GM23338 (cell line): ENCODE results near the gene DRC1. TPM values are rescaled to one million over a fixed set of nuclear protein-coding genes. Genes with fewer than 3 reads are reported as not detected.

ENCODE experiments used
- ATAC-seq: fragments of 200-7000 bp; cut with Tn5 transposase; 3 replicates; pipeline ENCODE4 v1.9.1; 2020
- DNase-seq: peaks from one replicate; pipeline ENCODE4 v3.0.0-alpha.2; 2015; ENCODE audit warnings: low spot score
- H2AFZ ChIP-seq: fragments of 200-600 bp; sonication (generic); 2 replicates; pipeline ENCODE4 v1.8.0; 2016; ENCODE audit warnings: antibody characterized with exemption, mild to moderate bottlenecking, moderate library complexity
- H3F3A ChIP-seq: fragments of 200-600 bp; sonication (generic); replicated peaks from 2 replicates; pipeline ENCODE4 v1.8.0; 2017; ENCODE audit warnings: antibody characterized with exemption, mixed run types, low read depth
- H3K27ac ChIP-seq: fragments of 200-600 bp; sonication (generic); 2 replicates; pipeline ENCODE4 v1.6.1; 2016; ENCODE audit warnings: low read depth
- H3K27me3 ChIP-seq: fragments of 200-600 bp; sonication (generic); 2 replicates; pipeline ENCODE4 v1.8.0; 2016; ENCODE audit warnings: mild to moderate bottlenecking, mixed run types, moderate library complexity; ENCODE audit not compliant: insufficient read depth
- H3K36me3 ChIP-seq: fragments of 200-600 bp; sonication (generic); 2 replicates; pipeline ENCODE4 v1.8.0; 2016; ENCODE audit warnings: mild to moderate bottlenecking; ENCODE audit not compliant: insufficient read depth
- H3K4me1 ChIP-seq: fragments of 200-600 bp; sonication (generic); 2 replicates; pipeline ENCODE4 v1.8.0; 2016; ENCODE audit warnings: mild to moderate bottlenecking, moderate library complexity; ENCODE audit not compliant: insufficient read depth
- H3K4me2 ChIP-seq: fragments of 200-600 bp; sonication (generic); 2 replicates; pipeline ENCODE4 v1.7.1; 2017; ENCODE audit warnings: mixed run types
- H3K4me3 ChIP-seq: fragments of 200-600 bp; sonication (generic); 2 replicates; pipeline ENCODE4 v1.6.1; 2016; ENCODE audit warnings: mixed run types
- H3K79me2 ChIP-seq: fragments of 200-600 bp; sonication (generic); replicated peaks from 2 replicates; pipeline ENCODE4 v1.8.0; 2017; ENCODE audit warnings: mild to moderate bottlenecking; ENCODE audit not compliant: insufficient read depth
- H3K9me2 ChIP-seq: fragments of 200-600 bp; sonication (generic); 2 replicates; pipeline ENCODE4 v1.8.0; 2017; ENCODE audit not compliant: insufficient read depth
- H4K20me1 ChIP-seq: fragments of 200-600 bp; sonication (generic); replicated peaks from 2 replicates; pipeline ENCODE4 v1.8.0; 2017; ENCODE audit warnings: mild to moderate bottlenecking; ENCODE audit not compliant: insufficient read depth
- H3K27ac Mint-ChIP-seq: 2 replicates; pipeline ENCODE4 v1.8.0; 2020; ENCODE audit warnings: inconsistent platforms, mild to moderate bottlenecking, moderate library complexity, mixed read lengths
- H3K27me3 Mint-ChIP-seq: 3 replicates; pipeline ENCODE4 v1.8.0; 2022; ENCODE audit warnings: low read depth, mild to moderate bottlenecking, moderate library complexity, mixed read lengths, inconsistent platforms; ENCODE audit not compliant: insufficient read depth, poor library complexity
- H3K36me3 Mint-ChIP-seq: 3 replicates; pipeline ENCODE4 v1.8.0; 2021; ENCODE audit warnings: low read depth, mild to moderate bottlenecking, inconsistent platforms, moderate library complexity, mixed read lengths
- H3K4me1 Mint-ChIP-seq: 3 replicates; pipeline ENCODE4 v1.8.0; 2020; ENCODE audit warnings: mild to moderate bottlenecking, inconsistent platforms, mixed read lengths
- H3K4me3 Mint-ChIP-seq: 3 replicates; pipeline ENCODE4 v1.8.0; 2021; ENCODE audit warnings: moderate library complexity, mild to moderate bottlenecking, inconsistent platforms, mixed read lengths
- H3K9me3 Mint-ChIP-seq: 3 replicates; pipeline ENCODE4 v1.8.0; 2020; ENCODE audit warnings: moderate library complexity, mild to moderate bottlenecking, inconsistent platforms, mixed read lengths
- CREB1 ChIP-seq: fragments of 250-450 bp; sonication (Bioruptor Pico); IDR thresholded peaks from 2 replicates; pipeline ENCODE4 v1.5.0; 2020; ENCODE audit warnings: low read depth, mild to moderate bottlenecking, moderate library complexity
- EZH2 ChIP-seq: fragments of 200-600 bp; sonication (generic); IDR thresholded peaks from one replicate; pipeline ENCODE4 v1.8.0; 2017; ENCODE audit warnings: antibody characterized with exemption, mild to moderate bottlenecking, low read depth; ENCODE audit not compliant: unreplicated experiment
- NANOG ChIP-seq: IDR thresholded peaks from 2 replicates; pipeline ENCODE4 v1.6.1; 2016; ENCODE audit warnings: antibody characterized with exemption, borderline replicate concordance
- POLR2AphosphoS5 ChIP-seq: IDR thresholded peaks from 2 replicates; pipeline ENCODE4 v1.6.1; 2016; ENCODE audit warnings: antibody characterized with exemption, low read depth
- STAT1 ChIP-seq: IDR thresholded peaks from one replicate; pipeline ENCODE4 v1.6.1; 2016; ENCODE audit warnings: antibody characterized with exemption; ENCODE audit not compliant: unreplicated experiment
- ZNF331 ChIP-seq: fragments of 250-450 bp; sonication (Bioruptor Pico); IDR thresholded peaks from 2 replicates; pipeline ENCODE4 v1.5.0; 2020; ENCODE audit warnings: low read depth, mild to moderate bottlenecking, moderate library complexity
- ZNF462 ChIP-seq: fragments of 250-450 bp; sonication (Bioruptor Pico); IDR thresholded peaks from 2 replicates; pipeline ENCODE4 v1.5.0; 2020; ENCODE audit warnings: mild to moderate bottlenecking, moderate library complexity
- polyA plus RNA-seq: library from polyadenylated mRNA; unstranded; fragments of >200 nt; fragmentation: Nextera tagmentation; extraction: Ambion mirVana; gene quantifications from 2 replicates; pipeline ENCODE4 v1.2.1, GENCODE V29; 2016
- total RNA-seq: library from RNA; depleted of rRNA; stranded (reverse); fragments of >200 nt; shearing (Covaris generic); gene quantifications from 2 replicates; pipeline ENCODE4 v1.2.3, GENCODE V29; 2014
- TF ChIP-seq, protein P1 (sequence below), 2 experiments: fragments of 200-600 bp in 1 of 2; sonication (generic) in 1 of 2; conservative IDR thresholded peaks; 2 replicates each; pipeline versions ENCODE4 v1.5.1 to v1.6.1; 2016 to 2017; ENCODE audit warnings: antibody characterized with exemption in 2 of 2, low read depth in 2 of 2, mild to moderate bottlenecking in 2 of 2, moderate library complexity in 1 of 2
- TF ChIP-seq, protein P2 (sequence below): IDR thresholded peaks from 2 replicates; pipeline ENCODE4 v1.6.1; 2016; ENCODE audit warnings: antibody characterized with exemption

Gene DRC1
- total and polyA plus RNA-seq, 2 experiments from 2014 or later: 0.45 TPM; not detected in 1

DNA sequence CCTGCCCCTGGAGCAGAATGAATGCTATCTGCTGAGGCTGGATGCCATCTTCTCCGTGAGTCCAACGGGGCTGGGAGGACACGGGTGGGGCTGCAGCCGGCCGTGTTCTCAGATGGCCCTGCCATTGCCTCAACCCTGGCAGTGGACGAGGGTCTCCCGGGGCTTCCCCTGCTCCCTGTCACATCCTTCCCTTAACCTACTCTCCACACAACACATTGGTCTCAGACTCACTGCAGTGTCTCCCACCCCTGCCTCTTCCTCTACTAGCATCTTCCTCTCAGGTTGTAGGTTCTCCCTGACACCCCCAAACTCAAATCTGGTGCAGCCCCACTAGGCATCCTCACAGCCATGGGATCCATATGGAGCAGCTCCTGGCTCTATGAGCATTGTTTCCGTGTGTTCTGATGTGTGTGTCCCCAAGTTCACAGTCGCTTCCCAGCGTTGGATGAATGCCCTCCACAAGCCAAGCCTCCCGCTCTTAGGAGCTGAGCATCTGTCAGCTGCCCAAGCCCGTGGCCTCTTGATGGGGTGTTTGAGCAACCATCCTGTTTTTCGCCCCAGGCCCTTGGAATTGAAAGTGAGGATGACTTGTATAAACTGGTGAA lies 48.4 kb downstream of the DRC1 start:
- Histone ChIP-seq H3K4me1 (no peaks in the 10 kb centered on the region), H3K79me2 (no peaks in the 10 kb centered on the region), H3K4me3 (no peak overlapping the region), H3K27me3 (no peaks in the 10 kb centered on the region), H3K36me3 (no peaks in the 10 kb centered on the region), H4K20me1 (no peaks in the 10 kb centered on the region), H3K27ac (no peak overlapping the region), H3K9me2 (no peaks in the 10 kb centered on the region), H3K4me2 (no peak overlapping the region), H2AFZ (no peak overlapping the region), H3F3A (no peaks in the 10 kb centered on the region)
- H3K4me1 Mint-ChIP-seq: no peaks in the 10 kb centered on the region
- peaks cover 12% of the 10 kb centered on the region for H3K27me3 Mint-ChIP-seq
- no peak for ATAC-seq
- H3K4me3 Mint-ChIP-seq: no peak overlapping the region
- no peaks in the 10 kb centered on the region for H3K36me3 Mint-ChIP-seq
- no peaks in the 10 kb centered on the region for H3K9me3 Mint-ChIP-seq
- no peak overlapping the region for H3K27ac Mint-ChIP-seq
- DNase-seq: no peak
- TF ChIP-seq, protein P1, sequence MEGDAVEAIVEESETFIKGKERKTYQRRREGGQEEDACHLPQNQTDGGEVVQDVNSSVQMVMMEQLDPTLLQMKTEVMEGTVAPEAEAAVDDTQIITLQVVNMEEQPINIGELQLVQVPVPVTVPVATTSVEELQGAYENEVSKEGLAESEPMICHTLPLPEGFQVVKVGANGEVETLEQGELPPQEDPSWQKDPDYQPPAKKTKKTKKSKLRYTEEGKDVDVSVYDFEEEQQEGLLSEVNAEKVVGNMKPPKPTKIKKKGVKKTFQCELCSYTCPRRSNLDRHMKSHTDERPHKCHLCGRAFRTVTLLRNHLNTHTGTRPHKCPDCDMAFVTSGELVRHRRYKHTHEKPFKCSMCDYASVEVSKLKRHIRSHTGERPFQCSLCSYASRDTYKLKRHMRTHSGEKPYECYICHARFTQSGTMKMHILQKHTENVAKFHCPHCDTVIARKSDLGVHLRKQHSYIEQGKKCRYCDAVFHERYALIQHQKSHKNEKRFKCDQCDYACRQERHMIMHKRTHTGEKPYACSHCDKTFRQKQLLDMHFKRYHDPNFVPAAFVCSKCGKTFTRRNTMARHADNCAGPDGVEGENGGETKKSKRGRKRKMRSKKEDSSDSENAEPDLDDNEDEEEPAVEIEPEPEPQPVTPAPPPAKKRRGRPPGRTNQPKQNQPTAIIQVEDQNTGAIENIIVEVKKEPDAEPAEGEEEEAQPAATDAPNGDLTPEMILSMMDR (conservative IDR thresholded peaks at IDR 0.05; ENCODE audit: low read depth in 2 of 2): no peak
- no peak for TF ChIP-seq STAT1

DNA sequence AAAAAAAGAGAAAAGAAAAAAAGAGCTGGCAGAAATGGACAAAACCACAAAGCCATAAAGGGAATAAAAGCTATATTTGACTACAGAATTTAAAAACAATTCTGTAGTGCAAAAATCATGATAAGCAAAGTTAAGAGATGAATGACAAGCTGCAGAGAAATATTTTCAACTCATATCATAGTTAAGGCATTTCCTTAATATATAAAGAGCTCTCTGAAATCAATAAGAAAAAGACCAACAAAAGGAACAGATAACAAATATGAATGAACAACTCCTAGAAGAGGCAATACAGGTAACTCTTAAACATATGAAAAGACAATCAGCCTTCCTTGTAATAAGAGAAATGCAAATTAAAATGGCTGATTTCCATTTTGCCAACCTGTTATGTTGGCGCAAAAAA lies 50.0 kb downstream of the DRC1 start:
- H3K79me2 ChIP-seq: no peaks in the 10 kb centered on the region
- no peaks in the 10 kb centered on the region for H3K4me1 ChIP-seq
- ATAC-seq: no peak
- H3K27me3 ChIP-seq: no peaks in the 10 kb centered on the region
- H3K4me3 ChIP-seq: no peak overlapping the region
- Mint-ChIP-seq H3K4me1 (no peaks in the 10 kb centered on the region), H3K27me3 (peaks cover 14% of the 10 kb centered on the region), H3K36me3 (no peaks in the 10 kb centered on the region), H3K9me3 (no peaks in the 10 kb centered on the region), H3K27ac (no peak overlapping the region), H3K4me3 (no peak overlapping the region)
- H3K9me2 ChIP-seq: no peaks in the 10 kb centered on the region
- no peak overlapping the region for H3K27ac ChIP-seq
- no peak for DNase-seq
- no peak overlapping the region for H2AFZ ChIP-seq
- H3K4me2 ChIP-seq: no peak overlapping the region
- no peaks in the 10 kb centered on the region for H3K36me3 ChIP-seq
- no peaks in the 10 kb centered on the region for H3F3A ChIP-seq
- no peaks in the 10 kb centered on the region for H4K20me1 ChIP-seq
- TF ChIP-seq ZNF462 (CRISPR knock-in tag): no peak
- TF ChIP-seq ZNF331 (CRISPR knock-in tag): no peak
- TF ChIP-seq, protein P1 (conservative IDR thresholded peaks at IDR 0.05; ENCODE audit: low read depth in 2 of 2): no peak
- TF ChIP-seq EZH2: no peak
- TF ChIP-seq NANOG: no peak
- TF ChIP-seq CREB1 (CRISPR knock-in tag): no peak
- TF ChIP-seq STAT1: no peak
- TF ChIP-seq, protein P2, sequence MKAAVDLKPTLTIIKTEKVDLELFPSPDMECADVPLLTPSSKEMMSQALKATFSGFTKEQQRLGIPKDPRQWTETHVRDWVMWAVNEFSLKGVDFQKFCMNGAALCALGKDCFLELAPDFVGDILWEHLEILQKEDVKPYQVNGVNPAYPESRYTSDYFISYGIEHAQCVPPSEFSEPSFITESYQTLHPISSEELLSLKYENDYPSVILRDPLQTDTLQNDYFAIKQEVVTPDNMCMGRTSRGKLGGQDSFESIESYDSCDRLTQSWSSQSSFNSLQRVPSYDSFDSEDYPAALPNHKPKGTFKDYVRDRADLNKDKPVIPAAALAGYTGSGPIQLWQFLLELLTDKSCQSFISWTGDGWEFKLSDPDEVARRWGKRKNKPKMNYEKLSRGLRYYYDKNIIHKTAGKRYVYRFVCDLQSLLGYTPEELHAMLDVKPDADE: no peak
- no peak for TF ChIP-seq POLR2AphosphoS5
